Transverse colon (tissue), 4 donors: ENCODE data around the gene RELN. TPM values are rescaled to one million over a fixed set of nuclear protein-coding genes. Genes with fewer than 3 reads are reported as not detected.

Experiments
- DNase-seq: peaks from one replicate; pipeline ENCODE4 v3.0.0-alpha.2; 2019
- H3K27ac ChIP-seq, 4 donors: fragments of 200-600 bp; sonication (generic); 2 replicates each; pipeline ENCODE4 v1.5.1; 2016 to 2018; ENCODE audit warnings: inconsistent platforms in 4 of 4
- H3K27me3 ChIP-seq: fragments of 200-600 bp; sonication (generic); 2 replicates; pipeline ENCODE4 v1.5.1; 2017; ENCODE audit warnings: inconsistent platforms
- H3K36me3 ChIP-seq, 4 donors: fragments of 200-600 bp; sonication (generic); 2 replicates each; pipeline ENCODE4 v1.5.1; 2017 to 2019; ENCODE audit warnings: inconsistent platforms in 4 of 4
- H3K4me1 ChIP-seq, 4 donors: fragments of 200-600 bp; sonication (generic); 2 replicates each; pipeline ENCODE4 v1.5.1; 2017 to 2020; ENCODE audit warnings: inconsistent platforms in 4 of 4
- H3K4me3 ChIP-seq, 4 donors: fragments of 200-600 bp; sonication (generic); 1 replicate in 1 of 4; 2 replicates in 3 of 4; pipeline versions ENCODE4 v1.5.1 to v1.6.1; 2017 to 2019; ENCODE audit warnings: inconsistent platforms in 4 of 4
- H3K9me3 ChIP-seq, 2 donors: fragments of 200-600 bp; sonication (generic); 2 replicates each; pipeline ENCODE4 v1.5.1; 2017 to 2019; ENCODE audit warnings: inconsistent platforms in 2 of 2
- CTCF ChIP-seq, 5 experiments: fragments of 200-600 bp in 3 of 5; fragments of 450-650 bp in 2 of 5; sonication (generic) in 3 of 5; IDR thresholded peaks; 1 replicate in 2 of 5; 2 replicates in 3 of 5; pipeline ENCODE4 v1.5.1; 2016 to 2017; ENCODE audit warnings: antibody characterized with exemption in 5 of 5, inconsistent platforms in 3 of 5, mild to moderate bottlenecking in 2 of 5, moderate library complexity in 1 of 5
- EP300 ChIP-seq: sonication (generic); formaldehyde crosslinking; IDR thresholded peaks from one replicate; pipeline ENCODE4 v1.6.1; 2017; ENCODE audit warnings: antibody characterized with exemption, low read depth
- POLR2A ChIP-seq: fragments of 450-650 bp; IDR thresholded peaks from one replicate; pipeline ENCODE4 v1.6.1; 2016; ENCODE audit warnings: antibody characterized with exemption, mild to moderate bottlenecking, moderate library complexity
- POLR2AphosphoS5 ChIP-seq, 3 donors: sonication (generic); formaldehyde crosslinking; IDR thresholded peaks; one replicate each; pipeline ENCODE4 v1.6.1; 2016; ENCODE audit warnings: antibody characterized with exemption in 3 of 3
- WGBS, 2 donors: methylation state at CpG; one replicate each; pipeline ENCODE4 v1.1.5; 2018; ENCODE audit warnings: low coverage in 1 of 2; 5-methylcytosine and 5-hydroxymethylcytosine counted together
- in situ Hi-C, 4 donors: fragments of 200-750 bp; cut with MboI; loops; one replicate each; pipeline versions ENCODE4 v1.15.0 to v1.15.1; 2017; ENCODE audit warnings: low sequenced_read_pairs in 3 of 4, low pct_ligation_motif_present in 1 of 4, low pct_unique_long_range_greater_than_20kb in 1 of 4
- intact Hi-C: fragments of 100-400 bp; cut with DNase I; formaldehyde crosslinking; loops from one replicate; pipeline ENCODE4 v1.15.1; 2023; ENCODE audit warnings: low total_unique reads
- total RNA-seq, 4 donors: library from RNA; depleted of rRNA; stranded (reverse); fragments of >200 nt; gene quantifications; one replicate each; pipeline ENCODE4 v1.1.0, GENCODE V29; 2016

The RELN gene
- total RNA-seq, 4 donors from 2014 or later, result 1.00 to 2.7 (median 1.5) TPM; not detected in 1

GRCh38 chr7:103445228-103446048 is 544.0 kb downstream of the RELN start:
- H3K36me3 ChIP-seq, result no peaks in the 10 kb centered on the region
- H3K4me1 ChIP-seq, result peaks cover 0 to 17% (median 8%) of the 10 kb centered on the region in 4 donors
- H3K27me3 ChIP-seq, result peaks cover 52% of the 10 kb centered on the region
- intact Hi-C loops (no loop called here), in situ Hi-C loops (no loop called here)
- no peaks in the 10 kb centered on the region for H3K9me3 ChIP-seq
- no peak overlapping the region for H3K27ac ChIP-seq
- no peak for TF ChIP-seq EP300
- no peak for TF ChIP-seq POLR2A
- no peak for TF ChIP-seq CTCF (IDR thresholded peaks at IDR 0.05)
- TF ChIP-seq POLR2AphosphoS5 (IDR thresholded peaks at IDR 0.05), result no peak
- 2 to 5% methylated on average over 20 to 48 of the region's 48 CpGs for WGBS, 2 donors
- no peak for DNase-seq
- H3K4me3 ChIP-seq, result peak overlapping the region; percentile 3 to 50 (median 30)

DNA sequence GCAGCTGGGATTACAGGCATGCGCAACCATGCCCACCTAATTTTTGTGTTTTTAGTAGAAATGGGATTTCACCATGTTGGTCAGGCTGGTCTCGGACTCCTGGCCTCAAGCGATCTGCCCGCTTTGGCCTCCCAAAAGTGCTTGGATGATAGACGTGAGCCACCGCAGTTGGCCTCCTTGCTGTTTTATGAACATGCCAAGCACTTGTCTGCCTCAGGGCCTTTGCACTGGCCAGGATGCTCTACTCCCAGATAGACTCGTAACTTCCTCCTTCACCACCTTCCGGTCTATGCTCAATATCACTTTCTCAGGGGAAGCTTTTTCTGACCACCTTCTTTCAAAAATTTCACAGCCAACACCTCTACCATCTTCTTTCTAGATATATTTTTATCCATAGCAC is 549.8 kb downstream of the RELN start:
- no peak for DNase-seq
- Histone ChIP-seq H3K4me3 (no peak overlapping the region), H3K4me1 (no peaks in the 10 kb centered on the region), H3K9me3 (no peaks in the 10 kb centered on the region), H3K36me3 (no peaks in the 10 kb centered on the region), H3K27me3 (peaks cover 20% of the 10 kb centered on the region), H3K27ac (no peak overlapping the region)
- TF ChIP-seq CTCF (IDR thresholded peaks at IDR 0.05) (no peak), EP300 (no peak), POLR2A (no peak), POLR2AphosphoS5 (IDR thresholded peaks at IDR 0.05) (no peak)
- intact Hi-C loops, result no loop called here
- in situ Hi-C loops, result no loop called here
- 92 to 94% methylated on average over 7 to 8 of the region's 8 CpGs for WGBS, 2 donors

GRCh38 chr7:103437623-103438022 is 551.8 kb downstream of the RELN start:
- no peak for TF ChIP-seq EP300
- no peak for TF ChIP-seq POLR2AphosphoS5 (IDR thresholded peaks at IDR 0.05)
- intact Hi-C loops, result no loop called here
- 78 to 84% methylated on average over 1 of the region's 1 CpG for WGBS, 2 donors
- in situ Hi-C loops, result no loop called here
- no peak for DNase-seq
- peaks cover 0 to 5% of the 10 kb centered on the region in 2 donors for H3K9me3 ChIP-seq
- H3K4me1 ChIP-seq, result no peaks in the 10 kb centered on the region
- H3K36me3 ChIP-seq, result no peaks in the 10 kb centered on the region
- no peak overlapping the region for H3K27ac ChIP-seq
- H3K4me3 ChIP-seq, result no peak overlapping the region
- H3K27me3 ChIP-seq, result peaks cover 3% of the 10 kb centered on the region

- H3K27me3 ChIP-seq, result peaks cover 3% of the 10 kb centered on the region
- WGBS, 2 donors, result 0 to 55% methylated on average over 1 of the region's 1 CpG
- no peaks in the 10 kb centered on the region for H3K36me3 ChIP-seq
- intact Hi-C loops, result no loop called here
- no peak overlapping the region for H3K4me3 ChIP-seq
- H3K27ac ChIP-seq, result no peak overlapping the region
- TF ChIP-seq EP300 (no peak), POLR2AphosphoS5 (IDR thresholded peaks at IDR 0.05) (no peak), POLR2A (no peak), CTCF (IDR thresholded peaks at IDR 0.05) (no peak)
- peaks cover 0 to 5% of the 10 kb centered on the region in 2 donors for H3K9me3 ChIP-seq
- H3K4me1 ChIP-seq, result no peaks in the 10 kb centered on the region
- DNase-seq, result no peak
- in situ Hi-C loops, result no loop called here
Measured at GRCh38 chr7:103432712-103433111, 556.7 kb downstream of the RELN start.

DNA sequence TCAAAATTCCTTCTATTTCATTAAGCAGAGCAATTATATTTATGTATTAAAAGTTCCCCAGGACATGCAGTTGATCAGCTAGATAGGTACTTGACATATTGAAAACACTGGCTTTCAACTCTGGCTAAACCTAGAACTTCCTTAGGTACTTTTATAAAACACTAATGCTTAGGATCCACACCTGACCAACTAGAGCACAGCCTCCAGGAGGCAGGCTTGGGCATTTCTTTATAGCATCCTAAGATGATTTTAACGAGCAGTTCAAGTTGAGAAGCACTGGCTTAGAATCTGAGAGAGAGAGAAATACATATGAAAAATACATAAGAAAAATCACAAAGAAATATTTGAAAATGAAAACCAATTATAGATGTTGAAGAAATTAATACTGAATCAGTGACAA is 564.3 kb downstream of the RELN start:
- Histone ChIP-seq H3K4me3 (no peak overlapping the region), H3K27ac (no peak overlapping the region), H3K4me1 (no peaks in the 10 kb centered on the region), H3K9me3 (no peaks in the 10 kb centered on the region), H3K36me3 (no peaks in the 10 kb centered on the region), H3K27me3 (no peaks in the 10 kb centered on the region)
- no peak for TF ChIP-seq POLR2AphosphoS5 (IDR thresholded peaks at IDR 0.05)
- no peak for TF ChIP-seq POLR2A
- no peak for TF ChIP-seq EP300
- TF ChIP-seq CTCF (IDR thresholded peaks at IDR 0.05), result no peak
- DNase-seq, result no peak
- in situ Hi-C loops (no loop called here), intact Hi-C loops (no loop called here)
- 29 to 42% methylated on average over 1 of the region's 1 CpG for WGBS, 2 donors
